Measurements from ENCODE around the gene EIPR1. TPM values are rescaled to one million over a fixed set of nuclear protein-coding genes. Genes with fewer than 3 reads are reported as not detected.

The EIPR1 gene
- total and polyA plus RNA-seq, 2 of the 13 experiments (the other 11 are each of a cell fraction or from before 2014, with no cell fraction given), result 70.0 to 96.3 TPM

DNA sequence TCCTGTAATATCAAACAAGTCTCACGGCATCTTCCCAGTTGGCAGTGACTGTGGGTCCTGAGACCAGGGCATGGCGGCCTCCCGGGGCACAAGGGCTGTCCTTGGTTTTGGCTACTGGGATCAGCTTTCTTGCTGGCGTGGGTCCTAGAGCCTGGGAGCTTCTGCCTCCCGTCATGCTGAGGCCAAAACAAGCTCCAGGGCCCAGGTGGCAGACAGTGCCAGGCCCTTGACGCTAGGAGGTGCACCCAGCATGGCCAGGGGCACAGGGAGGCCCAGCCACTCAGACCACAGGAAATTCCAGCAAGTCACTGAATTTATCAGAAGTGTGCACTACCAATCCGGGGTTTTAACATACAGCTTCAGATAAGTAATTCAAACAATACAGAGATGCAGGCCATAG, 184.7 kb downstream of the EIPR1 start:
- intact Hi-C loops (cut with micrococcal nuclease; ENCODE audit: unreplicated experiment) (no loop called here), in situ Hi-C loops (cut with HindIII; ENCODE audit: extremely low pct_ligation_motif_present, low pct_unique_long_range_greater_than_20kb) (no loop called here)
- Histone ChIP-seq H4K20me1 (ENCODE audit: insufficient read depth, low read length) (no peaks in the 10 kb centered on the region), H3K4me2 (ENCODE audit: low read depth, low read length) (no peak overlapping the region), H3K4me1 (ENCODE audit: insufficient read depth, low read length) (no peaks in the 10 kb centered on the region), H3K4me3 (replicated peaks in 1 of 3; ENCODE audit: insufficient read depth in 1 of 3, low read depth in 2 of 3, low read length in 3 of 3) (no peak overlapping the region), H3K9me3 (ENCODE audit: low read length) (no peaks in the 10 kb centered on the region), H3K27ac (ENCODE audit: extremely low read length, insufficient read depth, low read length) (no peak overlapping the region), H3K27me3 (ENCODE audit: control insufficient read depth in 1 of 2, insufficient read depth in 2 of 2, low read length in 2 of 2) (no peaks in the 10 kb centered on the region), H3K9ac (ENCODE audit: insufficient read depth, low read depth, low read length) (no peak overlapping the region), H3K79me2 (ENCODE audit: insufficient read depth, low read length) (no peaks in the 10 kb centered on the region), H3K36me3 (replicated peaks in 1 of 2; ENCODE audit: control insufficient read depth in 1 of 2, insufficient read depth in 2 of 2, low read length in 2 of 2) (peaks cover 26 to 64% of the 10 kb centered on the region in 2 experiments), H2AFZ (ENCODE audit: low read length) (no peak overlapping the region)
- 94% methylated on average over 5 of the region's 7 CpGs for WGBS (ENCODE audit: low lambda C conversion rate)
- ATAC-seq (no peak), FAIRE-seq (no peak), DNase-seq (ENCODE audit: low spot score) (no peak)
- ChIA-PET POLR2A (no interaction called here), CTCF (ENCODE audit: low intra/inter-chr PET ratio, low total read pairs) (no interaction called here)
- no TSS peak for BruUV-seq (replicated peaks)
- TF ChIP-seq ZBTB4 (CRISPR knock-in tag; IDR thresholded peaks at IDR 0.05; ENCODE audit: borderline replicate concordance) (no peak), SYNCRIP (IDR thresholded peaks at IDR 0.05; ENCODE audit: insufficient read depth, low read depth, low read length) (no peak), CENPX (CRISPR knock-in tag; IDR thresholded peaks at IDR 0.05) (no peak), LCORL (IDR thresholded peaks at IDR 0.05) (no peak), LCORL (CRISPR knock-in tag; IDR thresholded peaks at IDR 0.05) (no peak), ZNF720 (CRISPR knock-in tag; IDR thresholded peaks at IDR 0.05) (no peak), ZNF121 (CRISPR knock-in tag; IDR thresholded peaks at IDR 0.05) (no peak), ZNF83 (CRISPR knock-in tag; IDR thresholded peaks at IDR 0.05; ENCODE audit: borderline replicate concordance) (no peak), SIN3A (IDR thresholded peaks at IDR 0.05; ENCODE audit: borderline replicate concordance, low read depth, low read length) (no peak), ATF5 (CRISPR knock-in tag; IDR thresholded peaks at IDR 0.05; ENCODE audit: low read depth) (no peak), ZBTB43 (CRISPR knock-in tag; conservative IDR thresholded peaks at IDR 0.05) (no peak), ZNF260 (CRISPR knock-in tag; IDR thresholded peaks at IDR 0.05; ENCODE audit: borderline replicate concordance, low read depth) (no peak), ZNF317 (CRISPR knock-in tag; IDR thresholded peaks at IDR 0.05) (no peak), ZNF800 (CRISPR knock-in tag; IDR thresholded peaks at IDR 0.05) (no peak), ERF (CRISPR knock-in tag; IDR thresholded peaks at IDR 0.05) (no peak), ZNF614 (CRISPR knock-in tag; IDR thresholded peaks at IDR 0.05; ENCODE audit: borderline replicate concordance) (no peak), CHD4 (IDR thresholded peaks at IDR 0.05; ENCODE audit: borderline replicate concordance, low read length) (no peak)
- TF ChIP-seq, protein P1, sequence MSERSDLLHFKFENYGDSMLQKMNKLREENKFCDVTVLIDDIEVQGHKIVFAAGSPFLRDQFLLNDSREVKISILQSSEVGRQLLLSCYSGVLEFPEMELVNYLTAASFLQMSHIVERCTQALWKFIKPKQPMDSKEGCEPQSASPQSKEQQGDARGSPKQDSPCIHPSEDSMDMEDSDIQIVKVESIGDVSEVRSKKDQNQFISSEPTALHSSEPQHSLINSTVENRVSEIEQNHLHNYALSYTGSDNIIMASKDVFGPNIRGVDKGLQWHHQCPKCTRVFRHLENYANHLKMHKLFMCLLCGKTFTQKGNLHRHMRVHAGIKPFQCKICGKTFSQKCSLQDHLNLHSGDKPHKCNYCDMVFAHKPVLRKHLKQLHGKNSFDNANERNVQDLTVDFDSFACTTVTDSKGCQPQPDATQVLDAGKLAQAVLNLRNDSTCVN (CRISPR knock-in tag; IDR thresholded peaks at IDR 0.05; ENCODE audit: borderline replicate concordance), result no peak

Data from HepG2 (cell line).